A673 (cell line): ENCODE measurements around the gene EHMT1.

Experiments
- CTCF ChIP-seq: fragments of 300-800, 200-600 bp; sonication (generic); conservative IDR thresholded peaks from 2 replicates; pipeline ENCODE4 v1.5.1; 2017; ENCODE audit warnings: low read depth, mild to moderate bottlenecking, antibody characterized with exemption, low read length, moderate library complexity, mixed read lengths
- EZH2 ChIP-seq: fragments of 200-600 bp; sonication (generic); IDR thresholded peaks from 2 replicates; pipeline ENCODE4 v1.6.1; 2017; ENCODE audit warnings: borderline replicate concordance, low read depth, mild to moderate bottlenecking, mixed read lengths, antibody characterized with exemption, low read length; ENCODE audit not compliant: poor library complexity, severe bottlenecking

- TF ChIP-seq CTCF (no peak), EZH2 (no peak)
These were observed 44.6 kb upstream of the EHMT1 start for GRCh38 chr9:137574192-137574591.
